Adrenal gland (tissue), 12 donors: Measurements from ENCODE around the gene KYAT1. TPM values are rescaled to one million over a fixed set of nuclear protein-coding genes. Genes with fewer than 3 reads are reported as not detected.
"Not testable (repeated sequence)": the region's sequence is repeated elsewhere in the genome, so short reads cannot be mapped to it uniquely, and the experiment has no call there.

ENCODE experiments used
- DNase-seq, 7 donors: peaks; one replicate each; pipeline ENCODE4 v3.0.0-alpha.2; 2019 to 2020
- H3K27ac ChIP-seq, 5 donors: fragments of 200-600 bp; sonication (generic) in 4 of 5; 1 replicate in 3 of 5; 2 replicates in 2 of 5; pipeline versions ENCODE4 v1.5.1 to v1.8.0; 2016 to 2020; ENCODE audit warnings: mild to moderate bottlenecking in 1 of 5
- H3K27me3 ChIP-seq: fragments of 200-600 bp; 2 replicates; pipeline ENCODE4 v1.8.0; 2021
- H3K36me3 ChIP-seq, 2 donors: fragments of 200-600 bp; replicated peaks in 1 of 2; 1 replicate in 1 of 2; 2 replicates in 1 of 2; pipeline versions ENCODE4 v1.5.1 to v1.8.0; 2018 to 2022
- H3K4me1 ChIP-seq, 2 donors: fragments of 200-600 bp; replicated peaks in 1 of 2; 1 replicate in 1 of 2; 2 replicates in 1 of 2; pipeline versions ENCODE4 v1.5.1 to v1.8.0; 2018 to 2021
- H3K4me3 ChIP-seq, 4 donors: fragments of 200-600 bp; sonication (generic) in 3 of 4; one replicate each; pipeline ENCODE4 v1.5.1; 2016 to 2018
- H3K9me3 ChIP-seq, 3 donors: fragments of 200-600 bp; sonication (generic) in 1 of 3; replicated peaks in 1 of 3; 1 replicate in 2 of 3; 2 replicates in 1 of 3; pipeline versions ENCODE4 v1.5.1 to v1.8.0; 2016 to 2021
- POLR2A ChIP-seq, 2 donors: fragments of 450-650 bp; IDR thresholded peaks; one replicate each; pipeline ENCODE4 v1.6.1; 2017; ENCODE audit warnings: antibody characterized with exemption in 2 of 2, mild to moderate bottlenecking in 2 of 2, moderate library complexity in 1 of 2
- WGBS, 4 donors: extraction: QIAGEN DNeasy Blood & Tissue Kit in 2 of 4; methylation state at CpG; one replicate each; pipeline versions ENCODE4 v1.1.5 to v1.1.7; 2013 to 2017; 5-methylcytosine and 5-hydroxymethylcytosine counted together
- intact Hi-C, 2 donors: fragments of 100-400 bp; cut with DNase I; formaldehyde crosslinking; loops; one replicate each; pipeline versions ENCODE4 v1.14.1 to v1.15.0; 2022 to 2023
- polyA plus RNA-seq, 3 donors: library from polyadenylated mRNA; stranded (reverse); fragments of 200-250 nt in 2 of 3; fragments of 350-450 nt in 1 of 3; fragmentation: Illumina TruSeq in 1 of 3; extraction: RNeasy Lipid Tissue Mini Kit (QIAGEN cat#74804) in 1 of 3; gene quantifications; one replicate each; pipeline ENCODE4 v1.2.3, GENCODE V29; 2013 to 2014
- total RNA-seq, 9 donors: library from RNA; depleted of rRNA in 4 of 9; stranded (reverse); fragments of >200 nt in 4 of 9; fragments of 120-200 nt in 1 of 9; fragmentation: NEBNext Ultra II Directional in 1 of 9; extraction: Animal tissue kit (Norgen Biotek cat#: 25700) in 1 of 9; gene quantifications; one replicate each; pipeline versions ENCODE4 v1.1.0 to v1.2.4, GENCODE V29; 2013 to 2023
- TF ChIP-seq, protein P1 (sequence below), 6 experiments: fragments of 450-650 bp in 4 of 6; fragments of 200-600 bp in 2 of 6; sonication (generic) in 1 of 6; IDR thresholded peaks; 1 replicate in 5 of 6; 2 replicates in 1 of 6; pipeline versions ENCODE4 v1.5.1 to v1.8.0; 2016 to 2021; ENCODE audit warnings: antibody characterized with exemption in 6 of 6, mild to moderate bottlenecking in 2 of 6, moderate library complexity in 1 of 6
- donor health status: healthy with polysubstance abuse.
- donor health status: Bipolar disorder and iron deficiency.
- donor health status: DM: yes; HTN: yes; CAD: no.
- donor health status: DM: no; HTN: no; CAD: no.
- donor health status: DM: no; HTN: no; CAD: no.
- donor health status: DM: yes; HTN: yes; CAD: no.

Gene KYAT1
- total and polyA plus RNA-seq, 12 donors: 3.5 to 10.3 (median 7.2) TPM

GRCh38 chr9:128845186-128845931 is 36.4 kb downstream of the KYAT1 start:
- intact Hi-C loops: no loop called here
- TF ChIP-seq, protein P1, sequence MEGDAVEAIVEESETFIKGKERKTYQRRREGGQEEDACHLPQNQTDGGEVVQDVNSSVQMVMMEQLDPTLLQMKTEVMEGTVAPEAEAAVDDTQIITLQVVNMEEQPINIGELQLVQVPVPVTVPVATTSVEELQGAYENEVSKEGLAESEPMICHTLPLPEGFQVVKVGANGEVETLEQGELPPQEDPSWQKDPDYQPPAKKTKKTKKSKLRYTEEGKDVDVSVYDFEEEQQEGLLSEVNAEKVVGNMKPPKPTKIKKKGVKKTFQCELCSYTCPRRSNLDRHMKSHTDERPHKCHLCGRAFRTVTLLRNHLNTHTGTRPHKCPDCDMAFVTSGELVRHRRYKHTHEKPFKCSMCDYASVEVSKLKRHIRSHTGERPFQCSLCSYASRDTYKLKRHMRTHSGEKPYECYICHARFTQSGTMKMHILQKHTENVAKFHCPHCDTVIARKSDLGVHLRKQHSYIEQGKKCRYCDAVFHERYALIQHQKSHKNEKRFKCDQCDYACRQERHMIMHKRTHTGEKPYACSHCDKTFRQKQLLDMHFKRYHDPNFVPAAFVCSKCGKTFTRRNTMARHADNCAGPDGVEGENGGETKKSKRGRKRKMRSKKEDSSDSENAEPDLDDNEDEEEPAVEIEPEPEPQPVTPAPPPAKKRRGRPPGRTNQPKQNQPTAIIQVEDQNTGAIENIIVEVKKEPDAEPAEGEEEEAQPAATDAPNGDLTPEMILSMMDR (IDR thresholded peaks at IDR 0.05): no peak
- no peak for TF ChIP-seq POLR2A (IDR thresholded peaks at IDR 0.05)

DNA sequence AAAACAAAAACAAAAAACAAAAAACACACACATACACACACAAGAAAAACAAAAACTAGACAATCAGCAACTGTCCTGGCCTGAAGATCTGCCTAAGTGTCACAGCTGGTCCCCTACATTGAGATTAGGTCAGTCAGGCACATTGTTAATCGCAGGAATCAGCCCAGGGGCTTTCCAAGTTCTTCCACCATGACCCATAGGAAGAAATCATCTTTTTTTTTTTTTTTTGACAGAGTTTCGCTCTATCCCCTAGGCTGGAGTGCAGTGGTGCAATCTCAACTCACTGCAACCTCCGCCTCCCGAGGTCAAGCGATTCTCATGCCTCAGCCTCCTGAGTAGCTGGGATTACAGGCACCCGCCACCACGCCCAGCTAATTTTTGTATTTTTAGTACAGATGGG is 38.6 kb downstream of the KYAT1 start:
- 93 to 96% (median 95%) methylated on average over 7 of the region's 7 CpGs for WGBS, 4 donors
- H3K27ac ChIP-seq, intact Hi-C loops, DNase-seq, H3K4me3 ChIP-seq, H3K4me1 ChIP-seq, H3K9me3 ChIP-seq, H3K36me3 ChIP-seq, H3K27me3 ChIP-seq: not testable (repeated sequence)

More at GRCh38 chr9:128845186-128845931, 36.4 kb downstream of the KYAT1 start:
- Histone ChIP-seq H3K27ac (no peak overlapping the region), H3K27me3 (no peaks in the 10 kb centered on the region), H3K9me3 (no peaks in the 10 kb centered on the region), H3K36me3 (no peaks in the 10 kb centered on the region), H3K4me3 (no peak overlapping the region), H3K4me1 (no peaks in the 10 kb centered on the region)
- 69 to 87% (median 82%) methylated on average over 10 to 13 of the region's 13 CpGs for WGBS, 4 donors
- DNase-seq: no peak

DNA sequence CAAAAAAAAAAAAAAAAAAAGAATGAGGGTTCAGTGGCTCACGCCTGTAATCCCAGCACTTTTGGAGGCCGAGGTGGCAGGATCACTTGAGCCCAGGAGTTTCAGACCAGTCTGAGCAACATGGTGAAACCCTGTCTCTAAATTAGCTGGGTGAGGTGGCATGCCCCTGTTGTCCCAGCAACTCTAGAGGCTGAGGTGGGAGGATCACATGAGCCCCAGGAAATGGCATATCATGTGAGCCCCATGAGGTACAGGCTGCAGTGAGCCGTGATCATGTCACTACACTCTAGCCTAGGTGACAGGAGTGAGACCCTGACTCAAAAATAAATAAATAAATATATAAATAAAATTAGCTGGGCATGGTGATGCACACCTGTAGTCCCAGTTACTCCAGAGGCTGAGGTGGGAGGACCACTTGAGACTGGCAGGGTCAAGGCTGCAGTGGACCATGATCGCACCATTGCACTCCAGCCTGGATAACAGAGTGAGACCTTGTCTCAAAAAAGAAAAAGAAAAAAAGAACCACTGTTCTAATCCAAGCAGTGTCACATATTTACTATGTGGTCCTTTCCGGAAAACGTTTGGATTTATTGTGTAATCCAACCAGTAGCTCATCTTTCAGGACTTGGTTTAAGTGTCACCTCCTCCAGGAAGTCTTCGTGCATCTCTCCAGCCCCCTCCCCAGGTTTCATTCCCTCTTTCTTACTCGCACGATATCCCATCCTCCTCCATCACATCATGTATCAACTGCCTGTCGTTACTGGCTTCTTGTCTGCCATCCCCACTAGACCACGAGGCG is 39.9 kb downstream of the KYAT1 start:
- Histone ChIP-seq H3K9me3 (no peaks in the 10 kb centered on the region), H3K4me3 (no peak overlapping the region), H3K27me3 (no peaks in the 10 kb centered on the region), H3K36me3 (no peaks in the 10 kb centered on the region), H3K27ac (no peak overlapping the region), H3K4me1 (no peaks in the 10 kb centered on the region)
- DNase-seq: no peak
- intact Hi-C loops: no loop called here
- TF ChIP-seq, protein P1 (IDR thresholded peaks at IDR 0.05): no peak
- TF ChIP-seq POLR2A (IDR thresholded peaks at IDR 0.05): no peak
- WGBS, 4 donors: 86 to 91% (median 87%) methylated on average over 11 to 12 of the region's 12 CpGs

DNA sequence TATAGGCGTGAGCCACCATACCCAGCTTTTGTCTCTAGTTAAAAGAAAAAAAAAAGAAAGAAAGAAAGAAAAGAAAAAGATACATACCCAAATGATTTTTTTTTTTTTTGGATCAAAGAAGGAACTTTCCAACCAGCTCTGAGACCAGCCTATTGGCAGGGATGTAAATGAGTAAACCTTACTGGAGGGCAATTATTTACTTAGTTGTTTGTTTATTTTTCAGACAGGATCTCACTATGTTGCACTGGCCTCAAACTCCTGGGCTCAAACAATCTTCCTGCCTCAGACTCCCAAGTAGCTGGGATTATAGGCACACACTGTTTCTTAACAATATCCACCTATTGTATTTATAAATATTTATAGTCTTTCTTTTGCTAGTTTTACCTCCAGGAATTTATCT is 41.2 kb downstream of the KYAT1 start:
- Histone ChIP-seq H3K4me3 (no peak overlapping the region), H3K4me1 (no peaks in the 10 kb centered on the region), H3K27me3 (no peaks in the 10 kb centered on the region), H3K27ac (no peak overlapping the region), H3K36me3 (no peaks in the 10 kb centered on the region), H3K9me3 (no peaks in the 10 kb centered on the region)
- intact Hi-C loops: no loop called here
- 92 to 95% (median 94%) methylated on average over 1 of the region's 1 CpG for WGBS, 4 donors
- DNase-seq: no peak
- TF ChIP-seq, protein P1 (IDR thresholded peaks at IDR 0.05): no peak
- TF ChIP-seq POLR2A (IDR thresholded peaks at IDR 0.05): no peak
